Loucy (cell line): ENCODE results near the gene SLC25A26.

Experiments
- EZH2phosphoT487 ChIP-seq: fragments of 200-600 bp; IDR thresholded peaks from 2 replicates; pipeline ENCODE4 v1.6.1; 2018; ENCODE audit warnings: antibody characterized with exemption, mild to moderate bottlenecking, moderate library complexity, borderline replicate concordance
- TF ChIP-seq, protein P1 (sequence below): fragments of 200-600 bp; sonication (generic); conservative IDR thresholded peaks from 2 replicates; pipeline ENCODE4 v1.5.1; 2014; ENCODE audit warnings: mild to moderate bottlenecking, antibody characterized with exemption, low read length

DNA sequence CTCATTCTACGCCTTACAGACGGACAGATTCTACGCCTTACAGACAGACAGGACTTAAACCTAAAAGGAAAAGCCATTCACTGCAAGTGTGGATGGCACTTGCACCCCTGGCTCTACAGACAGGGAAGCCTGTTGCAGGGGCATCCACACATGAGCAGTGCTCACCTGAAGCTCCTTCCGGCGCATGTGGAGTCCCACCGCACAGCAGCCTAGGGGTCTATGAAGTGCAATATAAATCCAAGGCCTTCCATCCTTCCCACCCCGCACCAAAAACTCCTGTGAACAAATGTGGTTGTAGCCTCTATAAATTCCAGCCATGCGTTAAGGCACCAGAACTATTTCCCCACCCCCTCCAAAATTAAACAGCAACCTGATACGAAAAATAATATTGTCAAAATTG lies 158.8 kb downstream of the SLC25A26 start:
- TF ChIP-seq, protein P1, sequence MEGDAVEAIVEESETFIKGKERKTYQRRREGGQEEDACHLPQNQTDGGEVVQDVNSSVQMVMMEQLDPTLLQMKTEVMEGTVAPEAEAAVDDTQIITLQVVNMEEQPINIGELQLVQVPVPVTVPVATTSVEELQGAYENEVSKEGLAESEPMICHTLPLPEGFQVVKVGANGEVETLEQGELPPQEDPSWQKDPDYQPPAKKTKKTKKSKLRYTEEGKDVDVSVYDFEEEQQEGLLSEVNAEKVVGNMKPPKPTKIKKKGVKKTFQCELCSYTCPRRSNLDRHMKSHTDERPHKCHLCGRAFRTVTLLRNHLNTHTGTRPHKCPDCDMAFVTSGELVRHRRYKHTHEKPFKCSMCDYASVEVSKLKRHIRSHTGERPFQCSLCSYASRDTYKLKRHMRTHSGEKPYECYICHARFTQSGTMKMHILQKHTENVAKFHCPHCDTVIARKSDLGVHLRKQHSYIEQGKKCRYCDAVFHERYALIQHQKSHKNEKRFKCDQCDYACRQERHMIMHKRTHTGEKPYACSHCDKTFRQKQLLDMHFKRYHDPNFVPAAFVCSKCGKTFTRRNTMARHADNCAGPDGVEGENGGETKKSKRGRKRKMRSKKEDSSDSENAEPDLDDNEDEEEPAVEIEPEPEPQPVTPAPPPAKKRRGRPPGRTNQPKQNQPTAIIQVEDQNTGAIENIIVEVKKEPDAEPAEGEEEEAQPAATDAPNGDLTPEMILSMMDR: no peak
- no peak for TF ChIP-seq EZH2phosphoT487
